ENCODE measurements around the gene NKAPL. TPM values are rescaled to one million over a fixed set of nuclear protein-coding genes. Genes with fewer than 3 reads are reported as not detected.
A peak's percentile ranks its signal among the peaks of the same experiment; 100 is the strongest.

Gene NKAPL
- total RNA-seq, 1 donor from 2014 or later = 3.7 TPM

DNA sequence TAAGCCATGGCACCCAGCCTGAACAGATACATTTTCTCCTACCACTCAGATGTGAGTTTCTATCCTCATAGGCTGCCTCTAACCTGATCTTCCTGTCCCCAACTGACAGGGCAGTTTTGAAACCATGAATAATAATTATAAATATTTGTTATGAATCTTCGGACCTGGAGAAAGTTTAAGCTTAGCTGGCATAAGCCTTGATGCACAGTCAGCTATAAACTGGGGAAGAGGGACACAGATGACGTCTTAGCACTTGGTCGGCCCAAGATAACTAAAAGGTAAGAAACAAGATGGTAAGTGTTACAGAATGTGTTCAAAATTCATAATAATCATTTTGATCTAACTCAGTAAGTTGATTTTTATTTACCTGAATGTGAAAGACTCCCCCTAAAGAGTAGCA, 15.2 kb upstream of the NKAPL start:
- FAIRE-seq (no peak), DNase-seq (ENCODE audit: low spot score in 2 of 2) (no peak)

DNA sequence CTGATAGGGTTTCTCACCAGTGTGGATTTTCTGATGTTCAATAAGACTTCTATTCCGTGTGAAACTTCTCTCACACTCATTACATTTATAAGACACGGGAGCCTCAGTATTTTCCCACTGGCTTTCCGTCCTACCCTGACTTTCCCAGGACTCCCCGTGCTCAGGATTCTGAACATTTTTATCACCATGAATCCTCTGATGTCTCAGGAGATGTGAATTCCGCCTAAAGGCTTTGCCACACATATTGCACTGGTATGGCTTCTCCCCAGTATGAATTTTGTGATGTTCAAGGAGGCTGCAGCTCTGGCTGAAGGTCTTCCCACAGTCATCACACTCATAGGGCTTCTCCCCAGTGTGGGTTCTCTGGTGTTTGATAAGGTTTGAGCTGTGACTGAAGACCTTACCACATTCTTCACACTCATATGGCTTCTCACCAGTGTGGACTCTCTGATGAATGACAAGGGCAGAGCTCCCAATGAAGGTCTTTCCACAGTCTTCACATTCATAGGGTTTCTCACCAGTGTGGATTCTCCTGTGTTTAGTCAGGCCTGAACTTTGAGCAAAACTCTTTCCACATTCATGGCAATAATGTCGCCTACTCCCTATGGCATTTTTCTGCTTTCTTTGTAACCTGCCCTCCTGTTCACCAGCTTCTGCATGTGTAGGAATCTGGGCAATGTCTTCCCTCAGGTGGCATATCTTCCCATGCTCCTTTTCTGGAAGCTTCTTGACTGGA, 13.7 kb upstream of the NKAPL start:
- FAIRE-seq (no peak), DNase-seq (ENCODE audit: low spot score in 2 of 2) (no peak)

DNA sequence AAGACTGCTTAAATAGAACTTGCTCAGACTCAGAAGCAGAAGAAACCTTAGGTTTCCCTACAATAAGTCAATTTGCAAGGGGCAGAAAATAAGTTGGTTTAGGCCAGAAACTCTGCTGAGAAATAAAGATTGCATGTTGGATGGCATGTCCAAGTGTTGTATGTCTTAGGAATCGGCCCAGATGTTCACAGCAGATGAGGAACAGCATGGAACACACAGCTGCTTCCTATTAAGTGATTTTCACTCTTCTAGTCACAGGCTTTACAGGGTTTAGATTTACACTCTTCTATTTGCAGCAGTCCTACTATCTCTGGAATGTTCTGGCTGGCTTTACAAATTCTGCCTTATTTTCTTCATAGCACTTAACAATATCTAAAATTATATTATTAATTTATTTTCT, 10.2 kb upstream of the NKAPL start:
- FAIRE-seq = no peak
- DNase-seq (ENCODE audit: low spot score in 2 of 2) = no peak

DNA sequence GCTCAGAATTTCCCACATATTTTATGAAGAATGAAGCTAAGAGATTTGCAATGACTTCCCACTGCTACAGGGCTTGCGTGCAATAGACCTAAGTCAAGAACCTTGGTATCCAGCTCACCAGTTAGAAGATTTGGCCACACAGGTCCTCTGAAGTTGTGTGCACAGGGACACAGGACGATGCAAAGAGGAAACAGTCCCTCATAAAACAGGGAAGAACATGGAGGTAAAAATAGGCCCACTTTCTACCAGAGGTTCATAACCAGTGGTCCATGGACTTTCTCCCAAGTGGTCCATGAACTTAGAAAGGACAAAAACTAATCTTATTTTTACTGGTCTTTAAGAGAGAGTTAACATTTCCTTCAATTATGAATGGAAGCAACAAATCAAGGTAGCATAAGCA, 8.3 kb upstream of the NKAPL start:
- DNase-seq (ENCODE audit: low spot score in 2 of 2) (no peak), FAIRE-seq (no peak)

DNA sequence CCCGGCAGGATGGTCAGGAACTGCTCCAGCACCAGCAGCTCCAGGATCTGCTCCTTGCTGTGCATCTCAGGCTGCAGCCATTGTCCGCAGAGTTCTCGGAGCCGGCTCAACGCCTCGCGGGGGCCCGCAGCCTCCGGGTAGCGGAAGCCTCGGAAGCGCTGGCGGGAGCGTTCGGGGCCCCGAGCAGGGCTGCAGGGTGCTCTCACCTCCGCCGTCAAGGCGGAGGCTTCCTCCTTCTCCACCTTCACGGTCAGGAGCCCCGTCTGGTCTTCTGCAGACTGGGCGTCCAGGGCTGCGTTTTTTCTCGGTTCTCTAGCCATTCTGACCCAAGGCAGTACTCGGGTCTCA, 7.5 kb upstream of the NKAPL start:
- FAIRE-seq (no peak), DNase-seq (ENCODE audit: low spot score in 2 of 2) (peak in 1 of 2 donors; percentile 16)

DNA sequence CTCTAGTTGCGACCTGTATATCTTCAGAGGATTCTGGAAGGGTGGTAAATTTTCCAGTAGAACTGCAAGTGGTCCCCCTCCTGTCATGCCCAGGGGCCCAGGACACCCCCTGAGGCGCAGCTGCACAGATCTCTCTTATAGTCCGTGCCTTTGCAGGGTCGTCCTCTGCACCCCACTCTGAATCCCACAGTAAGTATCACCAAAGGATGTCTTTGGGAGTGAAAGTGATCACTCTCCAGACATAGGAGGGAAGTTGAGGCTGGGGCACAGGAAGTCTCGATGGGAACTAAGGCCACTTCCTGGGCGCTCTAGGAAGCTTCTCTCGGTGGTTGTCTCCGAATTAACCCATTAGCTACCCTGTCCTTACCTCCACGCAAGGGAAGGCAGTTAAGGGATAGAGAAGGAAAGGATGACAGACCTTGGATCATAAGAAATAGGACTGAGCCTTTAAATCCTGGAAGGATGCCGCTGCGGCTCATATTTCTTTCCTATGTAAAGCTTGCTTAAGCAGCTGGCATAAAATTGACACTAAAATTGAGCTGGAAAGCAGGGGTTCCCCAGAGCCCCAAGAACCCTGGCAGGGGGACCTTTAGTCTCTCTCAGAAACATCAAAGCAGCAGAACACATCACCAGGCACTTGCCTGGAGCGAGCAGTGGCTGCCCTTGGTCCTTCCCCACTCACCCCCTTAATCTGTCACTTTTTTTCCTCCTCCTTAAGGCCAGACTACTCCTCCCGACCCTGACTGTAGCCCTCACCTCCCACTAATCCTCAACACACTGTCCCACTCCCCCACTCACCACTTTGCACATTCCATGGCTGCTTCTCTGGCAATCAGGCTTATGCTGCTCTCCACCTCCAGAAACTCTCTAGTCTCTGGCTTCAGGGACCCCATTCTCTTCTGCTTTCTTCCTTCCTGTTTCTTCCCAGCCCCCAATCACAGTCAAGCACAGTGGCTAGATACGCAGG, 6.8 kb upstream of the NKAPL start, which contains the start of gene ZKSCAN4:
ZKSCAN4 (minus strand) TSS at position 261 of the 967 bp plus-strand sequence. CDS start 289 bp downstream, outside the sequence.
- DNase-seq (ENCODE audit: low spot score in 2 of 2) (peak; percentile 75 to 78), FAIRE-seq (no peak)

DNA sequence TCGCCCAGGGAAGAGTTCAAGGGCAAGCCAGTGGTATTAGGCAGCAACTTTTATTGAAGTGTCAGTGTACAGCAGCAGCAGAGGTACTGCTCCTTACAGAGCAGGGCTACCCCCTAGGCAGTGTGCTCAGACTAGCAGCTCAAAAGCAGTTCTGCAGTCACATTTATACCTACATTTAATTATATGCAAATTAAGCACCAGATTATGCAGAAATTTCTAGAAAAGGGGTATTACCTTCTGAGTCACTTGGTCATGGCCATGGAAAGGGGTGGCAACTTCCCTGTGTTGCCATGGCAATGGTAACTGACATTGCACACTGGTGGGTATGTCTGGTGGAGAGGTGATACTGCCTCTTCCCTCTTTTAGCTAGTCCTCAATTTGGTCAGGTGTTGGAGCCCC, 5.0 kb upstream of the NKAPL start:
- FAIRE-seq (no peak), DNase-seq (ENCODE audit: low spot score in 2 of 2) (no peak)

DNA sequence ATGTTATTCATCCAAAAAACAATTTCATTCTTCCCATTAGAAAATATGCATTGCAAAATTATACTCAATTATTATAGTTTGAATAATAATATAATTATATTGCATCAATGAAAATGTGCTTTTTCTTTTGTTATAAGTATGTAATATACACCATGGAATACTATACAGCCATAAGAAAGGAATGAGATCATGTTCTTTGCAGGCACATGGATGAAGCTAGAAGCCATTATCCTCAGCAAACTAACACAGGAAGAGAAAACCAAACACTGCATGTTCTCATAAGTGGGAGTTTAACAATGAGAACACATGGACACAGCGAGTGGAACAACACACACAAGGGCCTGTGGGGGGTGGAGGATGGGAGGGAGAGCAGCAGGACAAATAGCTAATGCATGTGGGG, 2.1 kb upstream of the NKAPL start:
- no peak for FAIRE-seq
- no peak for DNase-seq (ENCODE audit: low spot score in 2 of 2)

DNA sequence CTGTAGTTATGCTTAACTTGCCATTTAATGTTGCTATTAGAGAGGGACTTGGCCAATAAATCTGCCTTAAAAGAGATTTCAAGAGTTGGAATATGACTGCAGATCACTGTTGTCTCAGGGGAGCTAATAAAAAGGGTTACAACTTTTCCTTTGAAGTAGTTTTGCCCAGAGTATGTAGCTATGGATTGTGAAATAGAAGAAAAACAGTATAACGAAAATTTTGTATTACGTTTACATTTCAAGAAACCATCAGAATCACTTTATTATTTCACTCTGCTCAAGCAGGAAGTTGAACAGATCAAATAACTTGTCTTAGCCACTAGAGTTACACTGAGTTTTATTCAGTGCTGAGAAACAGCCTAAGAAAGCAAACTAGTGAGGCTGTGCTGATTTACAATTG, 4.8 kb downstream of the NKAPL start:
- no peak for DNase-seq (ENCODE audit: low spot score in 2 of 2)
- no peak for FAIRE-seq

DNA sequence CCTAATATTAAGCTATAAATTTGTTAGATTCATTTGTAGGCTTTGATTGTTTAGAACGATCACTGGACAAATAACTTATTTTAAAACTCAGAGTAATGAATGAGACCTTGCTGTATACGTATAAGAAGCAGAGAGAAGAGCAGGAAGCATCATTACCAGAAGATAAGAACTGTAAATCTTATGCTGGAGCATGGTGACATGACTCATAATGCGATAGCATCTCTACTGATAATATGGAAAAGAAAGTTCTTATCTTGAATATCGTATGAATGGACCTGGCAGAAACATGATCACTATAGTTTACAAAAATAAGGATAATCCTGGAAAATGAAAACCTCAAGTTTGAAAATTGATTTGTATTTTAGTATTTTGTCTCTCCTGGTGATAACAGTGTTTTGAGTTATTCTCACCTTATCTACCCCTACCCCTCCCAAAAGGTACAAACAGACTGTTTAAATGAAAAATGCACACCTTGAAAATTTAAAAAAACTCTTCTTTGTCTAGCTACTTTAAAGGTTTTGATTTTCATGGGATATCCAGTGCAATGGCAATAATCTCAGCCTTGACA, 5.8 kb downstream of the NKAPL start:
- FAIRE-seq = no peak

DNA sequence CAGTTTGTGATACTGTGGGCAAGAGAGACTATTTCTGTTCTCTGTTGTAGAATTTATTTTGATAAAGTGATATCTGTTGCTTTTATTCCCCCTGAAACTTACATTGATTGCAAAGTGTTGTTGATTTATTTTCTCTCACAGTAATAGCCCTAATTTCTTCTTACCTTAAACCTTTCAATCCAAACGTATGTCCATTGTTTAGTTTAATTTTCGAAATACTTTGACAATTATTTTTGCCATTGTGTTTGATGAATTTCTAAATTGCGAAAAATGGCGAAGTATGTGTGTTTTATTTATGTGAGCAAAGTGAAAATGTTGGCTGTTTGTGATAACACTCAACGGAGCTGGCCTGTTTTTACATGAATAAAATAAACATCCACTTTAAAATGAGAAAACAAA, 7.5 kb downstream of the NKAPL start:
- DNase-seq (ENCODE audit: low spot score in 2 of 2) = no peak
- peak; percentile 3 for FAIRE-seq

More for the DNA sequence above, 5.8 kb downstream of the NKAPL start:
- DNase-seq (ENCODE audit: low spot score in 2 of 2) = no peak

DNA sequence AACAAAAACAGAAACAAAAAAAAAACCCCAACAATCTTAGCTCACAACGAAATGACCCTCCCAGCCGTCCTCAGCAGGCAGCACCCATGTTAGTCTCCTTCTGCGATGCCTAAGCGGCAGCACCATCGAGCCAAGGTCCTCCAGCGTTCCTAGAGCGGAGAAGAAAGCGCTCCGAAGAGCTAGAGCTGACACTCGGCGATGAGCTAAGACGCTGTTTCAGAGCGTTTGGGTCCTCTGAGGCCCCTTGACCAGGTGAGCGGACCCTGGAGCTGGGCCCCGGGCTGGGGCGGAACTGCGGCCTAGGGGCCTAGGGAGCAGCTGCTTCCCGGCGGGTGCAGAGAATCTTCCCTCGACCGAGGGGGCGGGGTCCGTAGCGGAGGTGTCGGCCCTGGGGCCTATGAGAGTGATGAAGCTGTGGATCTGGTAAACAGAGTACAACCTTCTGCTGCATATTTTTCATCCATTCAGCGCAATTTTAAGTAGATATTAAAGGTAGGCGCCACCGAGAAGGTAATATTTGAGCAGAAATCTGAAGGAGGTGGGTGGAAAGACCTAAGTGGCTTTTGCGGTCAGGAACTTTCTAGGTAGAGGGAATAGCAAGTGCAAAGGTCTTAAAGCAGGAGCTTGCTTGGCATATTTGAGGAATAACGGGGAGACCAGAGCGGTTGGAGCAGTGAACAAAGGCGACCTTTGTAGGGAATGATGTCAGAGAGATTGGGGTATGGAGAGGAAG, 8.0 kb downstream of the NKAPL start, which contains the start of gene ZSCAN26:
ZSCAN26 (plus strand) TSS at position 182 of the 733 bp plus-strand sequence. CDS start 4,777 bp downstream, outside the sequence.
- FAIRE-seq = no peak
- peak; percentile 56 to 69 for DNase-seq (ENCODE audit: low spot score in 2 of 2)

DNA sequence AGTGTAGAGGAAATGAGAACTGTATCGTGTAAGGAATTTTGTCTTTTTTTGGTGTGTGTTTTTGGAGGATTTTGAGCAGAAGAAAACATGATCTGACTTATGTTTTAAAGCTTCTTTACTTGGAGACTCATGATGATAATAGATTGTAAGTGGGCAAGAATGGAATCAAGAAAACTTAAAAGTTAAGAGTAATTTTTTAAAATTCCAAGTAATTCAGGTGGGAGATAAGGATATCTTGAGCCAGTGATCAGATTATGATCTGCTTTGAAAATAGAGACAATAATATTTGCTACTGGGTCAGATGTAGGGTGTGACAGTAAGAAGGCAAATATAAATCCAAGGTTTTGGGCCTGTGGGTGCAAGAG, 8.6 kb downstream of the NKAPL start:
- FAIRE-seq (no peak), DNase-seq (ENCODE audit: low spot score in 2 of 2) (no peak)

DNA sequence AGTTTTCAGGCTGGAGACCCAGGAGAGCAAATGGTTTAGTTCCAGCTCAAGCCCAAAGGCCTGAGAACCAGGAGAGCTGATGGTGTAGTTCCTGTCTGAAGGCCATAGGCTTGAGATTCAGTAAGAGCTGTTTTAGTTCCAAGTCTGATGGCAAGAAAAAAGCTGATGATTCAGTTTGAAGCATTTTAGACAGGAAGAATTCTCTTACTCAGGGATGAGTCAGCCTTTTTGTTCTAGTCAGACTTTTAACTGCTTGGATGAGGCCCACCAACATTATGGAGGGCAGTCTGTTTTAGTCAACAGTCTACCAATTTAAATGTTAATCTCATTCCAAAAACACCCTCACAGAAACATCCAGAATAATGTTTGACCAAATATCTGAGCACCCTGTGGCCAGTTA, 10.4 kb downstream of the NKAPL start:
- FAIRE-seq (no peak), DNase-seq (ENCODE audit: low spot score in 2 of 2) (no peak)

DNA sequence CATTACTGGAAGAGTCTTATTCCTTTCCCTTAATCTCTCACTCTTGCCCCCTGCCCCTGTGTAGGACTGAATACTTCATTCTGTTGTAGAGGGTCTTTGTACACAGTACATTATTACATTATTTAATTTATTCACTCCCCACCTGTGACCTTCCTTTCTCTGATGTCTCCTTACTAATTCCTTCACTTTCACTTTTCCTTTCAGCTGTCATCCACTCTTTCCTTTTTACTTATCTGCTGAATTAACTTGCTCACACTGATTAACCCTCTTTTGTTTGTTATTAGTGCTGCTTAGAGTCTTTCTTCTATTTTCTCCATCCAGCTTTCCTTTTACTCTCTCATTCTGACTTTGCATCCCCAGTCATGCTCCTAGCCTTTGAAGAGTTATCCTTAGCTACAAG, 15.8 kb downstream of the NKAPL start:
- DNase-seq (ENCODE audit: low spot score in 2 of 2) = no peak
- FAIRE-seq = no peak

DNA sequence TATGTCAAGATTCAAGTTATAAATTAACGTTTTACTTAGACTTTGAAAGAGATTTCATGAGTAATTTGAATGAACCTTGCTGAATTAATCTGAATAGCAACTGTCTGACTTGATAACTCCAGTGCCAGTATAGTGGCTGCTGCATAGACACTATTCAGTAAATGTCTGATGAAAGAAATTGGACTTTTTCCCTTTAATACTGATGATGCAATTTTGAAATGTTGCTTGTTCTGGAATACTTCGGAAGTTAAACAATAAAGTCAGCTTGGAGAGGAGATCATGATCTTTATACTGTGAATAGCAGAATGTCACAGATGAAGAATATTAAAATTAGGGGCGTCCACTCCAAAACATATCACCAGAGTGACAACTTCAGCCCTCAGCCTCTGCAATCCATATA, 18.6 kb downstream of the NKAPL start:
- FAIRE-seq (no peak), DNase-seq (ENCODE audit: low spot score in 2 of 2) (no peak)

DNA sequence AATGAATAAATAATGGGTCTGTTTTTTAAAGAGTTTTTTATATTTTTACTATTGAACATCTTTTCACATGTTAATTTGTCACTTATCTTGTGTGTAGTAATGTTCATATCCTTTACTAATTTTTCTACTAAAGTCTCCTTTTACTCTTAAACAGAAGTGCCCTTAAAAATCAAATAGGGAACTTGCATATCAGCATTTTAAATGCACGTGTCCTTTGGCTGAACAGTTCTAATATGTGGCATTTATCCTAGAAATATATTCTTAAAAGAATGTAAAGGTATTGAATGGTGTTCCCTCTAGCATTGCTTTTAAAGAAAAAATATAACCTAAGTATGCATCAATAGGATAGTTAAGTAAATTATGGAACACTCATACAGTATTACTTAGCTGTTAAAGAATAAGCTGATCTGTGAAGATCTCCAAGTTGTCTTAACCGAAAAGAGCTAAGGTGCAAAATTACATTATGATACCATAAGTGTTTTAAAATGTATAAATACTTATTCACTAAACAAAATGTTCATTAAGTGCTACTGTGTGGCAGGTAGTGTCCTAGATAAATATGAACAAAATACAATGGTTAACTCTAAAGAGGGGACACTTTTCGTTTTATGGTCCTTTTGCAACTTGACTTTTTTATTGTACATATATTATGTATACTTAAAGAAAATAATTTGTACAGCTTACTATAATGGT, 21.6 kb downstream of the NKAPL start:
- FAIRE-seq (no peak), DNase-seq (ENCODE audit: low spot score in 2 of 2) (no peak)

DNA sequence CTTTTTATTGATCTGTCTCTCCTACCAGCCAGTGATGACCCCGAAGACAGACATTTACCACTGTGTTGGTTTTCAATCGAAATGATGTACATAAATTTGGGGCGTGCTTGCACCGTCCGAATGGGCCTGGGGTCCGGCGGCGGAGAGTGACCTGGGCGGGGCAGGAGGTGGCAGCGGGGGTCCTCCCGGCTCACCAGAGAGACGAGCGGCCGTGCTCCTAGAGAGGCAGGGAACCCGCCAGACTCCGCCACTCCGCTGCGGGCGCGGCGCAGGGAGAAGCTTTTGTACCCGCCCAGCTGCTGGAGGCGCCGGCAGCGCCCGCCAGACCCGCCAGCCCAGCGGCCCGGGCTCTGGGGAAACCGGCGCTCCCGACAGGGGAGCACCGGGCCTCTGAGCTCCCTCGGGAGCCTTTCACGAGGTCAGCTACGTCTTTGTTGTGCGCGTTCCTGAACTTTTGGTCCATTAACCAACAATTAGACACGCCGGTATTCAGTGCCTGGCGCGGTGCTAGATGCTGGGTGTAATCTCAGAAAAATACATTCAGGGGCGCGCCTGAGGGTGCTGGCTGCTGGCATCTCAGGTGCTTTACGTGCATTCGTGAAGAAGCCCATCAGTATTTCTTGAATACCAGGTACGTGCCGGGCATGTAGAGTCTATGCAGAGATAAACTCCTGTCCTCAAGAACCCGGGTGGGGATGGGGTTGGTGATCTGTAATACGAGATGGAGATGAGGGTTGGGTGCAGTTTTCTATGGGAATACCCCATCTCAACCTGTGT, 22.4 kb downstream of the NKAPL start, which contains the start of gene PGBD1:
PGBD1 (plus strand) TSS at position 285 of the 777 bp plus-strand sequence. CDS start 2,242 bp downstream, outside the sequence.
- DNase-seq (ENCODE audit: low spot score in 2 of 2) (peak in 1 of 2 donors; percentile 58), FAIRE-seq (no peak)

DNA sequence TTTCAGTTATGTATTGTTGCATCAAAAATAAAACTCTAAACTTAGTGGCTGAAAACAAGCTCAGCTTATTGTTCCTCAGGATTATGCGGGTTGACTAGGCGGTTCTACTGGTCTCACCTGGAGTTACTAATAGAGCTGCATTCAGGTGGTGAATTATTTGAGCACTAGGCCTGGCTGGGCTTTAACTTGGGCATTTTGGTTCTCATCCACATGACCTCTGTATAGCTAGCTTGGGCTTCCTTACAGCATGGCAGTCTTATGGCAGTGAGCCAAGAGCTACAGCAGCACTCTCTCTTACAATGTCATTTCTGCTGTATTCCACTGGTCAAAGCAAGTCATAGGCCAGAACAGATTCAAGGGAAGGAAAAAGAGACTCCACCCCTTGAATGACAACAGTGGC, 23.8 kb downstream of the NKAPL start:
- DNase-seq (ENCODE audit: low spot score in 2 of 2) (no peak), FAIRE-seq (no peak)

Measured in frontal cortex (tissue), 4 donors.